Measurements from ENCODE around the gene RNFT2. TPM values are rescaled to one million over a fixed set of nuclear protein-coding genes. Genes with fewer than 3 reads are reported as not detected.
A peak's percentile ranks its signal among the peaks of the same experiment; 100 is the strongest.

RNFT2 gene
- total RNA-seq, 1 donor from 2014 or later: 0.45 TPM

DNA sequence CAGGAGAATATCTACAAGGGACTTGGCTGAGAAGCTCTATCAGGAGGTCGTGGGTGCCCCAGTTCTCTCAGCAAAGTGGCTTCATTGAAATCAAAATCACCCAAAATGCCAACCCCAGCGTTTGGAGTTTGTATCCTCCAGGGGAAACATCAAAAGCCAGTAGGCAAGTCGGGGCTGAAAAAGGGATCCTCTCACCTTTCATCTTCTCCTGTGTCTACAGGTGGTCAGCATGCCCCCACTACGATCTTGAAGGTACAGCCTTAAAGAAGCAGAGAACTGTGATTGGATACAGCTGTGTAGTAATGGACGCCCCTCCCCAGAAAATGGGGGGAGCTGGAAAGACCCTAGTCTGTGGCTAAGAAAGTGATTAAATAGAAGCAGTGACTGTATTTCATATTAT, 121.0 kb downstream of the RNFT2 start:
- DNase-seq (no peak), ATAC-seq (no peak)
- intact Hi-C loops (cut with micrococcal nuclease): no loop called here

GRCh38 chr12:116860263-116860662, 122.1 kb downstream of the RNFT2 start:
- DNase-seq (no peak), ATAC-seq (no peak)
- intact Hi-C loops (cut with micrococcal nuclease): no loop called here

GRCh38 chr12:116861320-116861719, 123.2 kb downstream of the RNFT2 start:
- peak; percentile 59 for DNase-seq
- intact Hi-C loops (cut with micrococcal nuclease): no loop called here
- peak; percentile 82 for ATAC-seq

DNA sequence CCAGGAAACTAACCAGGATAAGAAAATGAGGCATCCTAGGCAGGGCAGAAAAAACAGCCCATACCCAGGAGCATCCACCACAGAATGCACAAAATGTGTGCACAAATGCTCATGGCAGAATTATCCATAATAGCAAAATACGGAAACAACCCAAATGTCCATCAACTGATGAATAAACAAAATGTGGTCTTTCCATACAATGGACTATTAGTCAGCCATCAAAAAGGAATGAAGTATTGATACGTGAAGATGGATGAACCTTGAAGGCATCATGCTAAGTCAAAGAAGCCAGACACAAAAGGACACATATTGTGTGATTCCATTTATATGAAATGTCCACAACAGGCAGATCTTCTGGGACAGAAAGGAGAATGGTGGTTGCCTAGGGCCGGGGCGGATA, 124.1 kb downstream of the RNFT2 start:
- DNase-seq (no peak), ATAC-seq (no peak)
- intact Hi-C loops (cut with micrococcal nuclease): no loop called here

GRCh38 chr12:116863275-116863767, 125.2 kb downstream of the RNFT2 start:
- ATAC-seq: no peak
- DNase-seq: no peak
- intact Hi-C loops (cut with micrococcal nuclease): no loop called here

GRCh38 chr12:116864371-116865160, 126.5 kb downstream of the RNFT2 start:
- intact Hi-C loops (cut with micrococcal nuclease): no loop called here
- DNase-seq: no peak
- no peak for ATAC-seq

DNA sequence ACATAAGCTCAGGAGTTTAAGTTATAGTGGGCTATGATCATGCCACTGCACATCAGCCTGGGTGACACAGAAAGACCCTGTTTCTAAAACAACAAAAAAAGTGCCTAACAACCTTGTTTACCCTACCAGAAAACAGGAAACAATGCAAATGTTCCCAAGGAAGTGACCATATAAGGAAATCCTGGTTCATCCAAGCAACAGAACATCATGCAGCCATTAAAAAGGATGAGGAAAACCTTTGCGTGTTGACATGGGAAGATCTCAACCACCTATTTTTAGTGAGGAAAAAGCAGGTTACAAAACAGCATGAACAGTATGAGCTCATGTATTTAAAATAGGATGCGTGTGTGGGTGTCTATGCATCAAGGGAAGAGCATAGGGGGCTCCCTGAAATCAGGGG, 129.4 kb downstream of the RNFT2 start:
- DNase-seq (no peak), ATAC-seq (no peak)
- intact Hi-C loops (cut with micrococcal nuclease): no loop called here

DNA sequence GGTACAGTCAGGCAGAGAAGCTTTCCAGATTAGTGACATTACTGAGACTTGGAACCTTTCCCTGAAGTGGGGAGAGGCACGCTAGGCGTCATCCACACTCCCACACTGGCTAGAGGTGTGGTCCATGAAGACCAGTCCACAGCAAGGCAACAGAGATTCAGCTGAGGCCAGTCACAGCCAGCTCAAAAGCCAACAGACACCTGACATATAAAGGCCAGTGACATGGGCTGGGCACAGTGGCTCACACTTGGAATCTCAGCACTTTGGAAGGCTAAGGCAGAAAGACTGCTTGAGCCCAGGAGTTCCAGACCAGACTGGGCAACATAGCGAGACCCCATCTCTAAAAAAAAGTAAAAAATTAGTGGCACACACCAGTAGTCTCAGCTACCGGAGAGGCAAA, 132.2 kb downstream of the RNFT2 start:
- DNase-seq: no peak
- intact Hi-C loops (cut with micrococcal nuclease): no loop called here
- no peak for ATAC-seq

- DNase-seq (no peak), ATAC-seq (no peak)
- intact Hi-C loops (cut with micrococcal nuclease): no loop called here
Observed at GRCh38 chr12:116874324-116874995, 136.3 kb downstream of the RNFT2 start.

GRCh38 chr12:116876151-116876869, 138.2 kb downstream of the RNFT2 start:
- intact Hi-C loops (cut with micrococcal nuclease): no loop called here
- ATAC-seq (no peak), DNase-seq (no peak)

DNA sequence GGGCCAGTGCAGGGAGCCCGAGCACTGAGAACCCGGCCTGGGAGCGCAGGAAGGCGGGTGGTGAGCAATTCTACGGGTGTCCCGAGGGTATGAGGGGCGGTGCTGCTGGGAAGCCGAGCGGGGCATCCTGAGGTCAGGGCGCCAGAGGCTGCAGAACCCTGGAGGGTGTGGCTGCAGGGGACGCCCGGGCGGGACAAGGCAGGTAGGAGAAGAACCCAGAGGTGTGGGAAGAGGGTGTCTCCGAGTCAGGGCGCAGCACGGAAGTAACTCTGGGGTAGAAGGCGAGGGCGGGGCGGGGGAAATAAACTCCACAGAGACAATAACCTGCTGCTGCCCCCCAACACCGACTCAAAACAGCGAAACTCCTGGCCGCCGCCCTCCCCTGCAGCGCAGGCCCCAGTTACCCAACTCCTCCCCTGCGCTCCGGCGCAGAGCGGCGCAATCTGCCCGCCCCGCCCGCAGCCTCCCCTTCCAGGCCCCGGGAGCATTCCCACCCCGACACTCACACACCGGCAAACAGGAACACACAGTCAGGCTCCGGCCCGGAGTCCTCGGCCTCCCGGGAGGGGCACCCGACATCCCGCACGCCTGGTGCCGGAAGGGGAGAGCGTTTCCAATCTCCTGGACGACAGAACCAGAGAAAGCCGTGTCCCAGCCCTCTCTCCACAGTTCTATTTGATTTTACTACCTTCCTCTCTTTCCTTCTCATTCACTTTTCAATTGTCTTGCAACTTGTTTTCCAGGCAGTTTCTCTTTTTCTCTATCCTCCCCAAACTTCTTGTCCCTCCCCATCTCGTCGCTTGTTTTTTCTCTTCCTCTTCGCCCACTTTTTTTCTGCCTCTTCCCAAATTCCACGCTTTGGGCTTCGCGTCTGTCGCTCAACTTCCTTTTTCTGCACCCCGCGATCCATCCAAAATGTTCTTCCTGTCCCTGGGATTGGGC, 140.7 kb downstream of the RNFT2 start:
- intact Hi-C loops (cut with micrococcal nuclease): no loop called here
- peak; percentile 29 for DNase-seq
- ATAC-seq: peak; percentile 51

DNA sequence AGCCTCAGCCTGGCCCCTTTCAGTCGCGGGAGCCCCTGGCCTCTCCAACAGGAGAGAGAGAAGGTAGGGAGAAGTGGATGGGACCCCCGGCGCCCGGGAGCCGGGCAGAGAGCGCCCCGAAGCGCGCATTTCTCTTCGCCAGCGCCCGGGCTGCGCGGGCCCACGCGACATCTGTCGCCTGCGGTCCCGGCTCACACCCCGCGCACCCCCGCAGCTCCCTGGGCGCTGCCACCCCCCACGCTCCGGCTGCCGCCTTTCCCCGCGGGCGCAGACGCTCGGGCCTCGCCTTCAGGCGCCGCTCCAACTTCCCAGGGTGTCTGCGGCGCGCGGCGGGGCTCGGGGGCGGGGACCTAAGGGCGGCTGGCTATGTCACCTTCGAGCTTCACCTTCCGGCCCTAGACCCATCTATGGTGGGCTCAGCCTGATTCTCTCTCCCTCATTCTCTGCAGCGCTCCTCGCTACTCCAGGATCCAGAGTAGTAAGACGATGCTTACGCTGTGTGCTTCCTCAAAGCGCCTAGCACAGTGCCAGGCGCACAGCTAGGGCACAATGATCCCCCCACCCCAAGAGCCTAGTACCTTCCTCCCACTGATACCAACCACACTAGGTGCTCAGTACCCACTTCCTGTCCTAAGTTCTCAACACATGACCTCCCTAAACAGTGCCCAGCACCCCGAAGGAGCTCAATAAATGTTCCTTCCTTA, 141.5 kb downstream of the RNFT2 start:
- ATAC-seq (peak; percentile 22), DNase-seq (no peak)
- intact Hi-C loops (cut with micrococcal nuclease): no loop called here

DNA sequence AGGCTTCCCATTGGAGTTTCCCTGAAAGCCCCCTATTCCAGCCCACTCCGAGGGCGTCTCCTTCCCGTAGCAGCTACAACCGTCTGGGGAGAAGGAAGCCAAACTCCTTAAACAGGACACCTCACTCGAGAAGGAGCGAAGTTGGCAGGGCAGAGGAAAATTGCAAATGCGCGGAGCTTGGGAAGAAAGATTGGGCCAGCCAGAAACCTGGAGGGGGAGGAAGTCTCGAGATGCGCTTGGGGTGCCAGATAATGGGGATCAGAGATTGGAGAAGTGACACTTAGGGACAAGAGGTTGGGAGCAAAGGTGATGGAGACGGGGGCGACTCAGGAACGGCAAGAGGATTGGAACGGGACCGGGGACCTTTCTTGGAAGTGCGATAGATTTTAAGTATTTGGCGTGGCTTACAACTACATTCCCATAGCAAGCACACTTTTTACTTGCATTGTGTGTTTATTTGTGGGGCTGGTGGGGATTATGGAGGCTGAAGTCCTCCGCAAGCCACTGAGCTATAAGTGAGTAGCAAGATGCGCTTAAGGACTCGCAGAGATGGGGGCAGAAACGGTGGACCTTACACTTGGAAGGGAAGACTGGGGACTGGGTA, 142.2 kb downstream of the RNFT2 start:
- no peak for DNase-seq
- ATAC-seq: no peak
- intact Hi-C loops (cut with micrococcal nuclease): no loop called here

- peak; percentile 89 for ATAC-seq
- peak; percentile 66 for DNase-seq
- intact Hi-C loops (cut with micrococcal nuclease): no loop called here
Observed at GRCh38 chr12:116880817-116881324, 142.8 kb downstream of the RNFT2 start.

- intact Hi-C loops (cut with micrococcal nuclease): no loop called here
- no peak for DNase-seq
- no peak for ATAC-seq
Observed at GRCh38 chr12:116881325-116881876, 143.3 kb downstream of the RNFT2 start, which contains the start of gene HRK. HRK (minus strand) TSS chr12:116881441; CDS start chr12:116881307, 134 bp downstream.

GRCh38 chr12:116881877-116882507, 143.9 kb downstream of the RNFT2 start:
- ATAC-seq: no peak
- no peak for DNase-seq
- intact Hi-C loops (cut with micrococcal nuclease): no loop called here

DNA sequence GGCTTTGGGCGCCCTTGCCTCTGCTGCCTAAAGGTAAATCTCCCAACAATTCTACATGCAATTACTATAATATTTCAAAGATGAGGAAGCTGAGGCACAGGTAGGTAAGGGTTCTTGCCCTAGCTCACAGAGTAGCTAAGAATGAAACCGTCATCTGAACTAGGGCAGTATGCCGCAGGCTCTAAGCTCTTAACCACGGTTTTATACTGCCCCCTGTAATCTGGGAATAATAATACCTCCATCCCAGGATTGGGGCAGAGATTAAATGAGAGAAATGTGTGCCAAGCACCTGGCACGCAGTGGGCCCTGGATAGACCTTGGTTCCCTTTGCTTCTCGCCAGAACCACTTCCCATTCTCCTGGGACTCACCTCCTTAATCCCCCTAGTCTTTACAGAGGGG, 144.6 kb downstream of the RNFT2 start:
- no peak for DNase-seq
- ATAC-seq: no peak
- intact Hi-C loops (cut with micrococcal nuclease): no loop called here

Measured in left ventricle myocardium superior (tissue), 1 donor.